Left renal cortex interstitium (tissue), 4 donors: ENCODE results near the gene SEC16A. TPM values are rescaled to one million over a fixed set of nuclear protein-coding genes. Genes with fewer than 3 reads are reported as not detected.

ENCODE experiments used
- DNase-seq, 4 donors: peaks; one replicate each; pipeline ENCODE4 v3.0.0-alpha.2; 2013; ENCODE audit warnings: low read depth in 4 of 4, low spot score in 2 of 4, missing footprints in 1 of 4
- polyA plus RNA-seq, 4 donors: library from polyadenylated mRNA; unstranded; fragments of 120-200 nt; gene quantifications; one replicate each; pipeline ENCODE4 v1.2.1, GENCODE V29; 2013; ENCODE audit not compliant: insufficient read length in 4 of 4

Gene SEC16A
- polyA plus RNA-seq, 4 donors = 51.9 to 68.5 (median 62.4) TPM

DNA sequence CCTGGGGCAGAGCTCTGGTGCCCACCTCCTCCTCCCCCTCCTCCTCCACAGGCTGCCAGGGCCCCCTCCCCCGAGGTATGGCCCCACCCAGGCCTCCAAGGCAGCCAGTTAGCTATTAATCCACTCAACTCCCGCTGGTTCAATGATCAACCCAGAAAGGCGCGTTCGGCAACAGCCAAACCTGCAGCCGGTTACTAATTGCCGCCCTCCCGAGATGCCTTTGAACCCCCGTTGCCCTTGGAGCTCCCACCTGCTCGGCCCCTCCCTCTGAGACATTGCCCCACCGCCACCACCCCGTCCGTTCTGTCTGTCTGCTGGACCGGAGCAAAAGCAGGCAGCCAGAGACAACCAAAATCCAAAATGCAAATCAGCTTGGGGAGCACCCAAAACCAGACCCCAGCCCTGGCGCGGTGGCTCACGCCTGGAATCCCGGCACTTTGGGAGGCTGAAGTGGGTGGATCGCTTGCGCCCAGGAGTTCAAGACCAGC, 37.3 kb upstream of the SEC16A start:
- DNase-seq = peak in 1 of 4 donors; percentile 80

DNA sequence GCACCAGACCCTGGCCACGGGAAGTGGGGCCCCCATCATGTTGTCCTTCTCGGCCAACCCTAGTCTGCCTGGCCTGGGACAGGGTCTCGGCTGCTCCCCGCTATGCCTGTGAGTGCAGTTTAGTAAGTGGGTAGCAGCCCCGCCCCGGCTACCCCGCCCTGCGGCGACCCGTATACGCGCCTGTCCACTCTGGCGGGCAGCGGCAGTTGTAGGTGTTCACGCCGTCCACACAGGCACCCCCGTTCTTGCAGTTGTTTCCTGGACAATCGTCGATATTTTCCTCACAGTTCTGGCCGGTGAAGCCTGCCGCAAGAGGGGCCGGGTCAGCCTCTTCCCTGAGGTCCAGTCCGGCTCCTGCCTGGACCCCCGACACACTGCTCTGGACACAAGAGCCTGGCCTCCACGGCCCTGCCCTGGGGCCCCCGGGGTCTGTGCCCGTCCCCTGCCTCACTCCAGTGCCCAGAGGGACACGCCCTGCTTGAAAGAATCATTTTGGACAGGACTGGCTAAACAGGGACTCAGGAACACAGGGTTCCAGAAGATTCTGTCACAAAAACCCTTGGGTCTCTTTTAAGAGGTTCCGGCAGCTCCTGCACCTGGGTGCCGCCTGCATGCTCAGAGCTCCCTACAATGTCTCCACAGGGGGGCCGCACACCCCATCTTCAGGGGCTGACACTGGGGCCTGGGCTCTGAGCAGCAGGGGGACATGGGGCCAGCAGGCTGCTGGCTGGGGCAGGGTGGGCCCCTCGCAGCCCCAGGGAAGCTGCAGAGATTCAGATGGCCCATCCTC, 36.6 kb upstream of the SEC16A start:
- no peak for DNase-seq

DNA sequence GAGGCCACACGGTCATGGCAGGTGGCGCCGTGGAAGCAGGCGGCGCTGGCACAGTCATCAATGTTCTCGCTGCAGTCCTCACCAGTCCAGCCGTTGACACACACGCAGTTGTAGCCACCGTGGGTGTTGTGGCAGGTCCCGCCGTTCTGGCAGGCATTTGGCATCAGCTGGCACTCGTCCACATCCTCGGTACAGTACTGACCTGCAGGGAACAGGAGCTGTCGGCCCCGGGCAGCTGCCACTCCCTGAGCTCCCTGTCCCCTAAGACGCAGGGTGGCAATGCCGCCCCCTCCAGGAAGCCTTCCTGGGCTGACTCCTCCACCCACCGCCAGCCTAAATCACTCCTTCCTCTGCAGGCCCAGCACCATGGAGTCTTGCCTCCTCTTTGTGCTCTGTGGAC, 35.8 kb upstream of the SEC16A start:
- DNase-seq = no peak

DNA sequence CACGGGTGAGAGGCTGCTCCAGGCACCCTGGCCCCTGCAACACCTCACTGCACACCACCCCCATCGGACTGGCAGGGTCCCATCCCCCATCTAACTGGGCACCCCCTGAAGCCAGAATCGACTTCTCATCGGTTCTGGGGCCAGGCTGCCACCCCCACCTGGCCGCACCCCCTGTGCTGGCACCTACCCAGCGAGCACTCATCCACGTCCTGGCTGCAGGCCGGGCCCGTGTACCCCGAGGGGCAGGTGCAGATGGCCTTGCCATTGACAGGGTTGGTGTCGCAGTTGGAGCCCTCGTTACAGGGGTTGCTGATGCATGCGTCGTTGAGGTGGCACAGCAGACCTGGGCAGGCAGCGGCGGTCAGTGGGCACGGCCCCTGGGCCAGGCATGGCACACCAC, 35.1 kb upstream of the SEC16A start:
- no peak for DNase-seq

DNA sequence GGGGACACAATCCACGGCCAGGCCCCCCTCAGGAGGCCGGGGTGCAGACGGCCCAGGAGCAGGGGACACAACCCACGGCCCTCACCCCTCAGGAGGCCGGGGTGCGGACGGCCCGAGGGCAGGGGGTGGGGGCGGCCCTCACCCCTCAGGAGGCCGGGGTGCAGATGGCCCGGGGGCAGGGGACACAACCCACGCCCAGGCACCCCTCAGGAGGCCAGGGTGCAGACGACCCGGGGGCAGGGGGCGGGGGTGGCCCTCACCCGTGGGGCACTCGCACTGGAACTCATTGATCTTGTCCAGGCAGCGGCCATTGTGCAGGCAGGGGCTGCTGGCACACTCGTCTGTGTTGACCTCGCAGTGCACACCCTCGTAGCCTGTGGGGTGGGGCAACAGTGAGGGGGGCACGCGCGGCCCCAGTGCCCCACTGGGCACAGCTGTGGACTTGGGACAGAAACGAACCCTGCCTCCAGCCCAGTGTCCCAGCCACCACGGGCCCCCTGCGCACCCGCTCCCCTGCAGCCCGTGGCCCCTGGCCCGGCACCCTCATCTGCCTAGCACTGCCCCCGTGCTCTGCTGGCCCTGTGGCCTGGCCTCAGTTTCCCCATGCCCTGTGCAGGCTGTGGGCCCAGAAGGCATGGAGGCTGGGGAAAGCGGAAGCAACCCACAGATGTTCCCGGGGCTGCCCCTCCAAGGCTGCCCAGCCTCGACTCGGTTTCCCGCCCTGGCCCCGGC, 34.3 kb upstream of the SEC16A start:
- no peak for DNase-seq

DNA sequence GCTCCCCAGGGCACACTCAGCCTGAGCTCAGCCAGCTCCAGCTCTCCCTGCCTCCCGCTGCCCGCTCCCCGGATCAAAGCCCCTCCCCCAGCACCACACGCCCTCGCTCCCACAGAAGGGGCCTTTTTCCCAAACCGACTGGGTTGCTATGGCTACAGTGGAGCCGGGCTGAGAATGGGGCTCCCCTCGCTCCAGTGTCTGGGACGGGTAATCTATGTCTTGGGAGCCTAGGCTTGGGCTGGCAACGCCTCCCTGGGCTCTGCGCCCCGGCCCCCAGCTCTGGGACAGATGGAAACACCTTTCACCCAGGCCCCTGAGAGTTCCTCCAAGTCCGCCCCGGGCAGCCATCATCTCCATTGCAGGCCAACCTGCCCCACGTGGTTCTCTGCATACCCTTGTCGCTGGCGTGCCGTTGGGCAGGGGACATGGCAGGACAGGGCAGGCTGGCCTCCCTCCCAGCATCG, 33.4 kb upstream of the SEC16A start:
- DNase-seq = no peak

DNA sequence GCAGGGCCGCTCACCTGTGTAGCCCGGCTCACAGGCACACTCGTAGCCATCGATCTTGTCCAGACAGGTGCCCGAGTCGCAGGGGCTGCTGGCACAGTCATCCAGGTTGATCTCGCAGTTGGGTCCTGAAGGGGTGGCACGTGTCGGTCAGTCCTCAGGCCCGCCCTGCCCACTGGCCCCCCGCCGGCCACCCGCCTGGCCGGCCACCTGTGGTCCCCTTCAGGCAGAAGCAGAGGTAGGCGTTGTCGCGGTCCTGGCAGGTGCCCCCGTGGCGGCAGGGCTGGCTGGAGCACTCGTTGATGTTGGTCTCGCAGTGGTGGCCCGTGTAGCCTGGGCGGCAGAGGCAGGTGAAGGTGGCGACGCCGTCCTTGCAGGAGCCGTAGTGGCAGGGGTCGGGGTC, 32.4 kb upstream of the SEC16A start:
- DNase-seq = no peak

DNA sequence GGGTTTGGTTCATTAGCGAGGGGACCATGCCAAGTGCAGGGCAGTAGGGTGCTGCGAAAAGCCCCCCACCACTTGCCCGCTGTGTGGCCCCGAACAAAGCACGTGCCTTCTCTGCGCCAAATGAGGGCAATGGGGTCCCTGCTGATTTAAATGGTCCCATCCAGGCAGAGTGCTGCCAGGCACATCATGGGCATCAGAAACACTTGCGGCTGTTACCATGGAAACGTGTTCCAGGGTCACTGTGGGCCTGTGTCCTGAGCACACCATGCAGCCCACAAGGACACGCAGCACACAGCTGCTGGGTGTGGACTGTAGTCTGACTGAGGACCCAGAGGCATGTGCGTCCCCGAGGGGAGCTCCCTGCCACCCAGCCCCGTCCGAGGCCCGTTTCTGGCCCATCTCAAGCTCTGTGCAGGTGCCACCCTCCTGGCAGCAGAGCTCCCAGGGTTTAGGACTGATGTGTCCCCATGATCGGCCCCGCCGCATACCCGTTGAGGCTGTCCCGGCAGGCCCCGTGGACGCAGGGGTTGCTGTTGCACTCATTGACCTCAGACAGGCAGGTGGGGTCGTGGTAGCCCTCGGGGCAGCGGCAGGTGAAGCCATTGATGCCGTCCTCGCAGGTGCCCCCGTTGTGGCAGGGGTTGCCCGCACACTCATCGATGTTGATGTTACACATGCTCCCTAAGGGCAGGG, 31.3 kb upstream of the SEC16A start:
- no peak for DNase-seq

DNA sequence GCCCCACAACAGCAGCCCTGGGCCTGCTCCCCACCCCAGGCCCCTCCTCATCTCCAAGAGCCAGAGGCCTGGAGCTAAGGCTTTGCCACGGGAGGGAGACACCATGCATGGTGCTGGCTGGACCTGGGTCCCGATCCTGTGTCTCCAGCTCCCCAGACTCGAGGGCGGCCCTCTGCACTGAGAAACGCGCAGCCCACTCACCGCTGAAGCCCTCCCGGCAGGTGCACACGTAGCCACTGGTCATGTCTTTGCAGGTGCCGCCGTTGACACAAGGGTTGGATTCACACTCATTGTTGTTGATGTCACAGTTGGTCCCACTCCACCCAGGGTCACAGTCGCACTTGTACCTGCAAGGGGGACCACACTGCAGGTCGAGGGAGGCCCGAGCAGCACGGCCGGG, 30.4 kb upstream of the SEC16A start:
- no peak for DNase-seq

DNA sequence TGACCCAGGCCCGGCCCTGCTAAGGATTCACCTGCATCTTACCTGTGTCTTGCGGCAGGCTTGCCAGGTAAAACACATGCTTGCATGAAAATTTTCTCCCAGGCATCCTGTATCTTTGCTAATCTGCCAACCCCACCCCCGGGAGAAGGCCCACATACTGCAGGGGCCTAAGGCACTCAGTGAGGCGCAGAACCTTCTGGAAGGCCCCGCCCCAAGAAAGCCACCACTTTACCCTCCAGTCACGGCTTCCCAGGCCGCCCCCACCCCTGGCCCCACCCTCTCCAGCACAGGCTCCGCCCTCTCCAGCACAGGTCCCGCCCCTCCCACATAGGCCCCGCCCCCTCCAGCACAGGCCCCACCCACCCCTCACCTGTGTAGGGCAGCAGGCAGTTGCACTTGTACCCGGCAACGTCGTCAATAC, 29.8 kb upstream of the SEC16A start:
- DNase-seq = no peak

DNA sequence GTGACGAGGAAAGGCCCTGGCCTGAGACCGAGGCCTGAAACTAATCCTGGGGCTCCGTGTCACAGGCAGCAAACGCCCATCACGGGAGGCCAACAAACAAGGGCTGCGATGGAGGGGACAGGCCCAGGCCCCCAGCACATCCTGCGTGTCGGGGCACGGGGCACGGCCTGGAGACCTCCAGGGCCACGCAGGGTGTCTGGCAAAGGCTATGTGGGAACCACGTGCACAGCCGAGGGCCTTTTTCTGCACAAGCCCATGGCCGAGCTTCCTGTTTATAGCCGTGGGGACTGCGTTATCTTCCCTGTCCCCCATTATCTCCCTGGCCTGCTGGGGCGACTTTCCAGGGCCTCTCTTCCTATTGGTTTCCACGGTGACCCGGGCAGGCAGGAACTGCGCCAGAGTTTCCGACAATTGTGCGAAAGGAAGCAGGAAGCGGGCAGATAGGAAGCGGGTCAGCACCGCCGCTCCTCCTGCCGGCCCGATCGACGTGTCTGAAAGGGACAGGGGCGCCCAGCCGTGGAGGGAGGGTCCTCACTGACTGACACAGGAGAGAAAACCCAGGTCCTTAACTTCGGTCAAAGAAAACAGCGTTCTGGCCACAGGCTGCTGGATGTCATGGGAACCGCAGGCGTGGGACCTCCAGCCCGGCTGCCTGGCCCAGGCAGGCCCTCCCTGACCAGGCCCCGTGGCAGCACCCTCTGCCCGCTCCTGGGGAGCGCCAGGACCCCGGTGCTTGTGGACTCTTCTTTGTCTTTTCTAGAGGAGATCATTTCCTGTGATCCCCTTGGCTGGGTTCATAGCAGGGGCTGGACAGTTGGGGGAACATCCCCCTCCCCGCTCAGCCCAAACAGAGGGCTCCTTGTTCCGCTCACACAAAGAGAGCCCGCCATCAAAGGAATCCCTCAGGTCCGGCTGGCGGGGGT, 29.1 kb upstream of the SEC16A start:
- DNase-seq = no peak

DNA sequence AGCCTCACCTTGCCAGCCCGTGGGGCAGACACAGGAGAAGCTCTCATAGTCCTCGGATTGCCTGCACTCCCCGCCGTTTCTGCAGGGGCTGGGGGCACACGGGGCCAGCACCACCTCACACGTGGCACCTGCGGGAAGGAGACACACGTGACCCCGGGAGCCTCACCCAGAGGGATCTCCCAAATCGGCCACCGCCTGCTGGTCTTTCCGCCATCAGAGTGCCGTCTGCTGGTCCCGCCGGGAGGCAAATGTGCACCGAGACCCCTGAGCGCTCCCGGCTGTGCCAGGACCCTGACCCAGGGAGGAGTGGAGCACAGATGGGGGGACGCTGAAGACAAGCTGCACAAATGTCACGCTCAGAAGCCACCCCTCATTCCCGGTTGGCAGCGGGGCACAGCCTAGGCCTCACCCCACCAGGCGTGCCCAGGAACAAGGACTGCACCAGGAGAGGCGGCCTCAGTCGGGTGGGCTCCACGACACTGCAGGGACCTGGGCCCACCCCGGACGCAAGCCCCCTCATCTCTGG, 28.4 kb upstream of the SEC16A start:
- no peak for DNase-seq

DNA sequence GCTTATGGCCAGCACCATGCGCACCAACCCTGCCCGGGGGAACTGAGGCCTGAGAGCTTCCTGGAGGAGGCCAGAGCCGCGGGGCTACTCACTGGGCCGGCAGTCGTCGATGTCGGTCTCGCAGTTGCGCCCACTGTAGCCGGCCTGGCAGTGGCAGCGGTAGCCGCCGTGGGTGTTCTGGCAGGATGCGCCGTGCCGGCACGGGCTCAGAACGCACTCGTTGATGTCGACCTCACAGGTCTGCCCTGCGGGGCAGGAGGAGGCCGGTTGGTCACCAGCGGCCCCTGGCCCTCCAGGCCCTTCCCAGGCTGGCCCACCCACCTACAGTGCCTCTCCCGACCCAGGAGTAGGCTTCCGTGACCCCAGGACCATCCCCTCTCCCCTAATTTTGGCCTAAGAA, 27.7 kb upstream of the SEC16A start:
- no peak for DNase-seq

DNA sequence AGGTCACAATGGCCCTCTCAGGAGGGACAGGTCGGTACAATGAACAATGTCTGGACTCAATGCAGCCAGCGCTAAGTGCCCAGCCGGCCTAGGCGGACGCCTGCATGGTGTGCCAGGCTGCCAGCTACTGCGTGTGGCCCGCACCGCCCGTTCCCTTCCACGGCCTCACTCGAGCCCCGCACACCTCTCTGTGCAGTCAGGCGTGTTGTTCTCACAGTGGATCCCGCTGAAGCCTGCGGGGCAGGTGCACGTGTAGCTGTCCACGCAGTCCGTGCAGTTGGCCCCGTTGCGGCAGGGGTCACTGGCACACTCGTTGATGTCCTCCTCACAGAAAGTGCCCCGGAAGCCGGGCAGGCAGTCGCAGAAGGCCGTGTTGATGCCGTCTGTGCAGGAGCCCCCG, 26.7 kb upstream of the SEC16A start:
- DNase-seq = no peak

DNA sequence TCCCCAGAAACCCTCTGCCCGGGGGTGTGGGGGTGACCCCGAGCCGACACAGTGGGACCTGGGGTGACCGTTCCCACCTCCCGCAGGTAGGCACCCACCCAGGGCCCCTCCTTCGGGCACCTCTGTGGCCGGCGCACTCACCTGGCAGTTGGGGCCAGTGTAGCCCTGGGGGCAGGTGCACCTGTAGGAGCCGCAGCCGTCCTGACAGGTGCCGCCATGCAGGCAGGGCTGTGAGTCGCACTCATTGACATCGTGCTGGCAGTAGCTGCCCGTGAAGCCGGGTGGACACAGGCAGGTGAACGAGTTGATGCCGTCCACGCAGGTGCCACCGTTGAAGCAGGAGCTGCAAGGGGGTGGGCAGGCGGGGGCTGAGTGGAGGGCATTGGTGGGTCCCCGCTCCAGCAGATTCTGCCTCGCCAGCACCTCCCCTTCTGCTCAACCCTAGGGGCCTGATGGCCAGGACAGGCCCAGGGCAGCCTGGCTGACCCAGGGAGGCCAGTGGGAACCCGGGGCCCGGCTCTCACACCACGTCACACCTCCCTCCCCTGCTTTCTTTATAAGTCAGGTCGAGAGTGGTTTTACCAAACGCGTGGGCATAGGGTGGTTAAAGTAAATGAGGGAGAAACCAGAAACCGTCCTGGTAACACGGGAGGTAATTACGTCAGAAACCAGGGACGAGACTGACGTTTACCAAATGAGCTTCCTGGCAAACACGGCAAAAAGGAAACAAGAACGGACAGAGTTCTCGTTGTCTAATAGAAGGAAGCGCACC, 26.1 kb upstream of the SEC16A start:
- no peak for DNase-seq

DNA sequence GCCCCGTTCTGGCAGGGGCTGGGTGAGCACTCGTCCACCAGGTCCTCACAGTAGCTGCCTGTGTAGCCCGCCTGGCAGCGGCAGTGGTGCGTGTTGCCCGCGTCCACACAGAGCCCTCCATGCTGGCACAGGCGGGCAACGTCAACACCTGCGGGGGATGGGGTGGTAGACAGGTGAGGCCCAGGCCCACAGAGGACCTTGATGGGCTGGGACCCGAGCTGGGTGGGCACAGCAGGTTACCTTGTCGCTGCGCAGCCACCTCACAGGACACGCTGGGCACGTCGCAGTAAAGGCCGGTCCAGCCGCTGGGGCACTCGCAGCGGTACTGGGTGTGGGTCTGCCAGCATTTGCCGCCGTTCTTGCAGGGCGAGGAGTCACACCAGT, 25.1 kb upstream of the SEC16A start:
- no peak for DNase-seq

DNA sequence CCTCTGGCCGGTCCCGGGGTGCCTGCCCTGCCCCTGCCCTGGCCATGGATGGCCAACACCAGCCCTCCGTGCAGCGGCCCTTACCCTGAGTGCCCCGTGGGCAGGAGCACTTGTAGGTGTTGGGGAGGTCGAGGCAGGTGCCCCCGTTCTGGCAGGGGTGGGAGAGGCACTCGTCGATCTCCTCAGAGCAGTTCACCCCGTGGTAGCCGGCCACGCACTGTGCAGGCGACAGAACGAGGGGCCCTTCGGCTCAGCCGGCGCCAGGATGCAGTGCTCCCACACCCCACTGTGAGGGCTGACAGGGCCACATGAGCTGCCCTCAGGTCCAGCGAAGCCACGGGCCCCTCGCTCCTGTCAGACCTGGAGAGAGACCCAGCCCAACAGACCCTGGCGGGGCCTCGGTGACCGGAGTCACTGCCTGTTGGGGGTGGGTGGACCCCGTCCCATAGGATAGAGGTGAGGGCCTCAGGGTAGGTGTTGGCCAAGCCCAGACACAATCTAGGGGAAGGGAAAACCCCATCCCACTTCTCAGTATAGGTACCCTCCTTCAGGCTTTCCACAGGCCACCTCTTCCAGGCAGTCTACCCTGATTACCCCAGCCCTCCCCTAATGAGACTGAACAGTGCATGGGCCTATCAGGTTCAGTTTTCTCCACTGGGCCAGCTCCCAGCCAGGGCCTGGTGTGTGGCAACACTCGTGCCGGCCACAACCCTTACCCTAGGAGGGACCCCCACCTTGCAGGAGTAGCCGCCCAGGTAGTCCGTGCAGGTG, 24.6 kb upstream of the SEC16A start:
- no peak for DNase-seq

DNA sequence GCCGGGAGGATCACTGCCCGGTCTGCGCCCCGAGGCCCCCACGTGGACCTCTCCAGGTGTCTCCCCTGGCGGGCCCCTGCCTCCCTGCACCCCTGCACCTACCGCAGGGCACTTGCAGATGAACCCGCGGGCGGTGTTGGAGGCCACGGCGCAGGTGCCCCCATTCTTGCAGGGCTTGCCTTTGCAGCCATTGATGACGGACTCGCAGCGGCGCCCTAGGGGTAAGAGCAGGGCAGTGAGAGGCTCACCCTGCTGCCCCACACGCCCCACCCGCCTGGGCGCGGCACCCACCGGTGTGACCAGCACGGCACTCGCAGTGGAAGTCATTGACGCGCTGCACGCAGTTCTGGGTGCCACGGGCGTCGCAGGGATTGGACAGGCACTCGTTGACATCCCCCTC, 23.6 kb upstream of the SEC16A start:
- no peak for DNase-seq
